ENCODE measurements around the gene BRAT1. TPM values are rescaled to one million over a fixed set of nuclear protein-coding genes. Genes with fewer than 3 reads are reported as not detected.

The BRAT1 gene
- total RNA-seq, 4 donors from 2014 or later, result 40.5 to 88.4 (median 60.6) TPM

DNA sequence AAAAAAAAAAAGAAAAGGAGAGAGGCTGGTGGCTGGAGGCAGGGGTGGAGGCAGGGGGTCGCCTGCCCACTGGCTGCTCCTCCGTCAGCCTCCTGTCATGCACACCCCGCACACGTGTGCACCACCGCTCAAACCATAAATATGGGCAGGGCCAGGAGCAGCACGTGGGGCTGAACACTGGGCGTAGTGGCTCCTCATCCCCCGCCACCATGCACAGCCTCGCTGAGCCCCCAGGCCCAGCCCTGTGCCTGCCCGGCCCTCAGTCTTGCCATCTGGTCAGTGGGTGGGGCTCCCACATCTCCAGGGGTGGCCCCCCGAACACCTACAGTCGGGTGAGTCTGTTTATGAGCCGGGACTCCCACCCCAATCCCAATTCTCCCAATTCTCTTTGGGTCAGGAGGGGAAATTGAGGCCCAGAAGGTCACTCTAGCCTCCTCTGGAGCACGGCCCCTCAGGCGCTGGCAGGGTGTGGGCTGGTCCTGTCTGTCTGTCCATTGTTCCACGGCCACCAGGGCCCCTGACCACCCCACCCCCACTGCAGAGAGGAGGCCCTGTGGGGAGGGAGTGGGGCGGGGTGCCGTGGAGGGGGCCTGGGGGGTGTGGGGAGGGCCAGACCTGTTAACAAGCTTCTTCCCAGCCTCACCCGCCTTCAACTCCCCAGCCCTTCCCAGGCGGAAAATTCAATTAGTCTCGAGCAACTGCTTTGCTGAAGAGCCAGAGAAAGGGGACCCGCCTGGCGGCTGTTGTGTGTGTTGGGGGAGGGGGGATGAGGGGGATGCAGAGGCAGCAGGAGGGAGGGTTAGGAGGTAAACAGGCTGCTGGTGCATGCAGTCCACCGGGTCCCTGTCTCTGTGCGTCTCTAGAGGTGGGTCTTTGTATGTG is 59.7 kb downstream of the BRAT1 start:
- DNase-seq (ENCODE audit: low spot score in 2 of 2), result no peak
- no peak overlapping the region for H3K4me3 ChIP-seq (ENCODE audit: low read depth, poor library complexity, severe bottlenecking)
- intact Hi-C loops (cut with DNase I; ENCODE audit: low total_unique reads), result no loop called here
- TF ChIP-seq, protein P1, sequence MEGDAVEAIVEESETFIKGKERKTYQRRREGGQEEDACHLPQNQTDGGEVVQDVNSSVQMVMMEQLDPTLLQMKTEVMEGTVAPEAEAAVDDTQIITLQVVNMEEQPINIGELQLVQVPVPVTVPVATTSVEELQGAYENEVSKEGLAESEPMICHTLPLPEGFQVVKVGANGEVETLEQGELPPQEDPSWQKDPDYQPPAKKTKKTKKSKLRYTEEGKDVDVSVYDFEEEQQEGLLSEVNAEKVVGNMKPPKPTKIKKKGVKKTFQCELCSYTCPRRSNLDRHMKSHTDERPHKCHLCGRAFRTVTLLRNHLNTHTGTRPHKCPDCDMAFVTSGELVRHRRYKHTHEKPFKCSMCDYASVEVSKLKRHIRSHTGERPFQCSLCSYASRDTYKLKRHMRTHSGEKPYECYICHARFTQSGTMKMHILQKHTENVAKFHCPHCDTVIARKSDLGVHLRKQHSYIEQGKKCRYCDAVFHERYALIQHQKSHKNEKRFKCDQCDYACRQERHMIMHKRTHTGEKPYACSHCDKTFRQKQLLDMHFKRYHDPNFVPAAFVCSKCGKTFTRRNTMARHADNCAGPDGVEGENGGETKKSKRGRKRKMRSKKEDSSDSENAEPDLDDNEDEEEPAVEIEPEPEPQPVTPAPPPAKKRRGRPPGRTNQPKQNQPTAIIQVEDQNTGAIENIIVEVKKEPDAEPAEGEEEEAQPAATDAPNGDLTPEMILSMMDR (IDR thresholded peaks at IDR 0.05), result no peak
- no peak for TF ChIP-seq POLR2A (IDR thresholded peaks at IDR 0.05)
- 69% methylated on average over 21 to 24 of the region's 25 CpGs for WGBS, 2 donors

DNA sequence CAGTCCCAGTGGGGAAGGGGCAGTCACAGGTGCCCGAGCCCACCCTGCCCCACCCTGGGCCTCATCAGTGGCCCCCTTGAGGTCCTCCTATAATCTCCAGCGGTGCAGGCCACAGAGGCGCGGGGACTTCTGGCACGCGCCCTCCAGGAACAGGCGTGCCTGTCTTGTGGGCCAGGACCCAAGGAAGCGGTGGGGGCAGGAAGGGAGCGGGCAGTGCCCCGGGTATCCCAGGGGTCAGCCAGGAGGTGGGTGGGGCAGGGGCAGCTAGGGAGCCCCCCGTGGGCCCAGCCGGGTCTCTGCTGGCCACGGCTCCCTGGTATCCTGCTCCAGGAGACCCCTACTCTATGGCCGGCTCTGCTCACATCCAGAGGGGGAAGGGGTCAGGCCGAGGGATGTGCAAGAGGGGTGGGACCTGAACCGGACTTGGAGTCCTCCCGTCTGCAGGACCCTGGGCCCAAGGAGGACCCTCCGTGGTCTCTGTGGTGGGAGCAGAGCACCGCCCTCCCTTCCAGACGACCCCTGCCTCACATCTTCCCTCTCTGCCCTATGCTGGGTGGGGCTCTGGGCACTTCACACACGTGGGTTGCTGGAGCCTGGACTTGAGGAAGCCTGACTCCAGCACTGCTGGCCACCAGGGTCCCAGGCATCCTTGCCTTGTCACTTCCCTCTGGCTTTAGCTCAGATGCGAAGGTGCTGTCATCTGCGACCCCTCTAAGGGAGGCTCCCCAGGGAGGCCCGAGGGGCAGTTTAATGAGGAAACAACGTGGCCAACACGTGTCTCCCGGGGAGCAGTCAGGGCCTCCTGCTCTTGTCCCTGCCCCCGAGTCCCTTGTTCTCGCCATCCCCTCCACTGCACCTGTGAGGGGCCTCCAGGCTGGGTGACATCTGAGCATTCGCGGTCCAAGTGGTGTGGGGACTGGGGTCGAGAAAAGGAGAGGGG is 60.9 kb downstream of the BRAT1 start:
- intact Hi-C loops (cut with DNase I; ENCODE audit: low total_unique reads), result no loop called here
- WGBS, 2 donors, result 57 to 58% methylated on average over 22 to 26 of the region's 32 CpGs
- H3K4me3 ChIP-seq (ENCODE audit: low read depth, poor library complexity, severe bottlenecking), result no peak overlapping the region
- no peak for DNase-seq (ENCODE audit: low spot score in 2 of 2)
- no peak for TF ChIP-seq POLR2A (IDR thresholded peaks at IDR 0.05)
- TF ChIP-seq, protein P1 (IDR thresholded peaks at IDR 0.05), result no peak

DNA sequence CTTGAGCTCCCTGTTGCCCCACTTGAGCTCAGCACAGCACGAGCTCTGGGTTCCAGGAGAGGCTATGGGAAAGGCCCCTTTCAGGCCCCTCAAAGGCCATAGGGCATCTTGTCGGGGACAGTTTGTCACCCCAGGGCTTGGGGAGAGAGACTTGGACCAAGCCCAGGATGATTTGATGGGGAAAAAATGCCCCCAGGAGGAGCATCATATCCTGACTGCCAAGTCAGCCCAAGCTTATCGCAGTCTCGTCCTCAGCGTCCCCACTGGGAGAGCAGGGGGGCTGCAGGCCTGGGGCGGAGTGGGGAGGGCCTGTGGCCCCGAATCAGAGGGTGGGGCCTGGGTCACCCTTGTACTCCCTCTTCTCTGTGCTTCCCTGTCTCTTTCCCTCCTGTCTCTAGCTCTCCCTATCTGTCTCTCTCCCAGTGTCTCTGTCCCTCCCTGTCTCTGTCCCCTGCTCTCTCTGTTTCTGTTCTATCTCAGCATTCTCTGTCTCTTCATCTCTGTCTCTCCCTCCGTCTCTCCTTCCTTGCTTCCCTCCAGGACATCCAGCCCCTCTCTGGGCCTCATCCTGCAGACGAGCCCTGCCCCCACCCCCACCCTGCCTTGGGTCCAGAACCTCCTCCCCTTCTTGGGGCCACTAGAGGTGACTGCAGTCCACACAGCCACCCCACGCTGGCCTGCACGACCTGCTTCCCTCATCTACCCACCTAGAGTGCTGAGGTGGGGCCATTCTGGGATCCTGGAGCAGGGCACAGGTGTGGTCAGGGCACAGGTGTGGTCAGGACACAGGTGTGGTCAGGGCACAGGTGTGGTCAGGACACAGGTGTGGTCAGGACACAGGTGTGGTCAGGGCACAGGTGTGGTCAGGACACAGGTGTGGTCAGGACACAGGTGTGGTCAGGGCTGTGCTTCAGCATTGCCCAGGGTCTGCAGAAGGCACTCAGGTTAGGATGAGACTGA is 61.8 kb downstream of the BRAT1 start:
- TF ChIP-seq, protein P1 (IDR thresholded peaks at IDR 0.05), result no peak
- no peak for TF ChIP-seq POLR2A (IDR thresholded peaks at IDR 0.05)

DNA sequence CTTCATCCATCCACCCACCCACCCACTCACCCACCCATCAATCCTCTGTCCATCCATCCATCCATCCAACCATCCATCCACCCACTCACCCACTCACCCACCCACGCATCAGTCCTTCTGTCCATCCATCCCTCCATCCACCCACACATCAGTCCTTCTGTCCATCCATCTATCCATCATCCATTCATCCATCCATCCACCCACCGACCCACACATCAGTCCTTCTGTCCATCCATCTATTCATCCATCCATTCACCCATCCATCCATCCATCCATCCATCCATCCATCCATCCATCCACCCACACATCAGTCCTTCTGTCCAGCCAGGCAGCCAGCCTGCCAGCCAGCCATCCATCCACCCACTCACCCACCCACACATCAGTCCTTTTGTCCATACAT is 63.3 kb downstream of the BRAT1 start:
- TF ChIP-seq POLR2A (IDR thresholded peaks at IDR 0.05), result no peak
- TF ChIP-seq, protein P1 (IDR thresholded peaks at IDR 0.05), result no peak
- no peak for DNase-seq (ENCODE audit: low spot score in 2 of 2)
- no peak overlapping the region for H3K4me3 ChIP-seq (ENCODE audit: low read depth, poor library complexity, severe bottlenecking)
- intact Hi-C loops (cut with DNase I; ENCODE audit: low total_unique reads), result no loop called here
- WGBS, 2 donors, result 95% methylated on average over 2 of the region's 2 CpGs

More for the DNA sequence above, 61.8 kb downstream of the BRAT1 start:
- no peak overlapping the region for H3K4me3 ChIP-seq (ENCODE audit: low read depth, poor library complexity, severe bottlenecking)
- DNase-seq (ENCODE audit: low spot score in 2 of 2), result no peak
- WGBS, 2 donors, result 55 to 64% methylated on average over 10 to 11 of the region's 11 CpGs
- intact Hi-C loops (cut with DNase I; ENCODE audit: low total_unique reads), result no loop called here

DNA sequence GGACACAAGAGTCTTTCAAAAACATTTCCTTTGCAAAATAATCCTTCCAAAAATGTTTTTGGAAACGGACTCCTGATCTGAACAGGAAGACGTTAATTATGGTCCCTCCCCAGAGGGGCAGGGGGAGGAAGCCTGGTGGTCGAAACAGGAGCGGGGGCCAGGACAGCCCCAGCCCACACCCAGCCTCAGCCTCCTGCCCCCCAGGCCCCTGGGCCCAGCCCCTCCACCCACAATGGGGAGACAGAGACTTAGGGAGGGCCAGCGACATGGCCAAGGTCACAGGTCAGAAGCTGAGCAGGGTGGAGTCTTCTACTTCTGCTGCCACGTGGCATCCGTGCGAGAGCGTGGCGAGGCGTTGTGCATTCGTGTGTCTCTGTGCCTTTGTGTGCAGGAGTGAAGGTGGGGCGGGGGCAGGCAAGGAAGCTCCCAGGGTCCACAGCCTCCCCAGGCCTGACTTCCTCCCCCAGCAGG is 65.1 kb downstream of the BRAT1 start:
- intact Hi-C loops (cut with DNase I; ENCODE audit: low total_unique reads), result no loop called here
- 47 to 62% methylated on average over 9 to 13 of the region's 13 CpGs for WGBS, 2 donors
- no peak overlapping the region for H3K4me3 ChIP-seq (ENCODE audit: low read depth, poor library complexity, severe bottlenecking)
- TF ChIP-seq POLR2A (IDR thresholded peaks at IDR 0.05), result no peak
- TF ChIP-seq, protein P1 (IDR thresholded peaks at IDR 0.05), result no peak
- no peak for DNase-seq (ENCODE audit: low spot score in 2 of 2)

Data from lower leg skin (tissue), 4 donors.